Astrocyte (in vitro differentiated cells and primary cell): ENCODE results near the gene TDO2. TPM values are rescaled to one million over a fixed set of nuclear protein-coding genes. Genes with fewer than 3 reads are reported as not detected.
A peak's percentile ranks its signal among the peaks of the same experiment; 100 is the strongest.

Experiments used
- DNase-seq: peaks from one replicate; pipeline ENCODE4 v3.0.0-alpha.2; 2010; ENCODE audit warnings: low read depth
- FAIRE-seq: peaks from 2 replicates; lab custom pipeline; 2011; peaks lifted over from hg19 to GRCh38; lab: Jason Lieb, UNC
- H2AFZ ChIP-seq: 2 replicates; pipeline ENCODE4 v1.6.0; 2012; ENCODE audit warnings: low read depth, low read length, inconsistent platforms
- H3K27ac ChIP-seq: 2 replicates; pipeline ENCODE4 v1.5.1; 2011; ENCODE audit warnings: low read depth, low read length, inconsistent platforms
- H3K27me3 ChIP-seq: 2 replicates; pipeline ENCODE4 v1.6.0; 2011; ENCODE audit warnings: low read length, inconsistent platforms; ENCODE audit not compliant: insufficient read depth
- H3K36me3 ChIP-seq: 2 replicates; pipeline ENCODE4 v1.5.1; 2011; ENCODE audit warnings: low read length, inconsistent platforms; ENCODE audit not compliant: insufficient read depth
- H3K4me1 ChIP-seq: 2 replicates; pipeline ENCODE4 v1.5.1; 2011; ENCODE audit warnings: low read length, inconsistent platforms; ENCODE audit not compliant: insufficient read depth
- H3K4me2 ChIP-seq: 2 replicates; pipeline ENCODE4 v1.6.0; 2012; ENCODE audit warnings: low read length, inconsistent platforms
- H3K4me3 ChIP-seq: 2 replicates; pipeline ENCODE4 v1.5.1; 2011; ENCODE audit warnings: low read depth, mild to moderate bottlenecking, low read length, inconsistent platforms; ENCODE audit not compliant: insufficient read depth
- H3K79me2 ChIP-seq: 2 replicates; pipeline ENCODE4 v1.6.0; 2012; ENCODE audit warnings: mild to moderate bottlenecking, low read length, inconsistent platforms; ENCODE audit not compliant: insufficient read depth
- H3K9ac ChIP-seq: 2 replicates; pipeline ENCODE4 v1.6.0; 2012; ENCODE audit warnings: mild to moderate bottlenecking, low read length, inconsistent platforms
- H3K9me3 ChIP-seq: 2 replicates; pipeline ENCODE4 v1.5.1; 2012; ENCODE audit warnings: low read depth, mild to moderate bottlenecking, low read length, inconsistent platforms; ENCODE audit not compliant: insufficient read depth
- H4K20me1 ChIP-seq: 2 replicates; pipeline ENCODE4 v1.6.0; 2012; ENCODE audit warnings: low read length, inconsistent platforms; ENCODE audit not compliant: insufficient read depth
- H3K27ac Mint-ChIP-seq: one replicate; pipeline ENCODE4 v1.8.0; 2021; ENCODE audit warnings: mild to moderate bottlenecking, mixed read lengths; ENCODE audit not compliant: unreplicated experiment
- H3K27me3 Mint-ChIP-seq: one replicate; pipeline ENCODE4 v1.8.0; 2021; ENCODE audit warnings: low read depth, mixed read lengths; ENCODE audit not compliant: unreplicated experiment
- H3K36me3 Mint-ChIP-seq: one replicate; pipeline ENCODE4 v1.8.0; 2021; ENCODE audit warnings: low read depth, mixed read lengths; ENCODE audit not compliant: unreplicated experiment
- H3K4me1 Mint-ChIP-seq: one replicate; pipeline ENCODE4 v1.8.0; 2021; ENCODE audit warnings: low read depth, mixed read lengths; ENCODE audit not compliant: unreplicated experiment
- H3K4me3 Mint-ChIP-seq: one replicate; pipeline ENCODE4 v1.8.0; 2021; ENCODE audit warnings: mild to moderate bottlenecking, moderate library complexity, mixed read lengths; ENCODE audit not compliant: unreplicated experiment
- H3K9me3 Mint-ChIP-seq: one replicate; pipeline ENCODE4 v1.8.0; 2021; ENCODE audit warnings: mild to moderate bottlenecking, mixed read lengths; ENCODE audit not compliant: unreplicated experiment
- CTCF ChIP-seq: IDR thresholded peaks from 2 replicates; pipeline ENCODE4 v1.5.1; 2011; ENCODE audit warnings: low read depth, mild to moderate bottlenecking, inconsistent platforms, low read length, moderate library complexity; ENCODE audit not compliant: insufficient read depth
- EZH2 ChIP-seq: IDR thresholded peaks from 2 replicates; pipeline ENCODE4 v1.6.1; 2012; ENCODE audit warnings: mild to moderate bottlenecking, low read length, inconsistent platforms; ENCODE audit not compliant: insufficient read depth
- total RNA-seq: library from RNA; stranded (reverse); gene quantifications from 2 replicates; pipeline ENCODE4 v1.2.1, GENCODE V29; 2021

TDO2 gene
- total RNA-seq, 1 donor from 2014 or later, result not detected

DNA sequence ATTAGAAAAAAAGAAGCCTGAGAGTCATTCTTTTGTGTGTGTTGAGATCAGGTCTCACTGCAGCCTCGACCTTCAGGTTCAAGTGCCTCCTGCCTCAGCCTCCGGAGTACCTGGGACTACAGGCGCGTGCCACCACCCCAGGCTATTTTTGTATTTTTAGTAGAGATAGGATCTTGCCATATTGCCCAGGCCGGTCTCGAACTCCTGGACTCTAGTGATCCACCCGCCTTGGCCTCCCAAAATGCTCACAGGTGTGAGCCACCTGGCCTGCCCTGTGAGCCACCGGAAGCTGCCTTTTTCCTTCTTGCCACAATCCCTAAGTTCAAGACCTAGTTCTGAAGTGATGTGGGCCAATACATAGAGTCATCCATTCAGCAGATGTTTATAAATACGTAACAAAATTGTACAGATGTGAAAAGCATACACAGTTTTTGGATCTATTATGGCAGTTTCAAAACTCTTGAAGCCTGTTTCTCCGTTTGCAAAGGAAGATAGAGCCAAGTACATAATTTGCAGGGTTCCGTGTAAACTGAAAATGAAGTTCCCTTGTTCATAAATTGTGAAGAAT is 50.7 kb downstream of the TDO2 start:
- Histone ChIP-seq H3K79me2 (no peaks in the 10 kb centered on the region), H3K4me3 (peak overlapping the region; percentile 78), H3K9me3 (no peaks in the 10 kb centered on the region), H3K27ac (peak overlapping the region; percentile 96), H3K36me3 (no peaks in the 10 kb centered on the region), H3K9ac (peak overlapping the region; percentile 97), H2AFZ (peak overlapping the region; percentile 76), H3K4me2 (peak overlapping the region; percentile 95), H3K4me1 (peaks cover 4% of the 10 kb centered on the region), H3K27me3 (no peaks in the 10 kb centered on the region), H4K20me1 (no peaks in the 10 kb centered on the region)
- peak overlapping the region; percentile 84 for H3K4me3 Mint-ChIP-seq
- TF ChIP-seq CTCF, result no peak
- H3K4me1 Mint-ChIP-seq, result peaks cover 4% of the 10 kb centered on the region
- FAIRE-seq (no peak), DNase-seq (no peak)
- no peaks in the 10 kb centered on the region for H3K9me3 Mint-ChIP-seq
- H3K27me3 Mint-ChIP-seq, result no peaks in the 10 kb centered on the region
- H3K27ac Mint-ChIP-seq, result peak overlapping the region; percentile 79
- no peaks in the 10 kb centered on the region for H3K36me3 Mint-ChIP-seq

GRCh38 chr4:155954939-155955338 is 51.4 kb downstream of the TDO2 start:
- H3K27ac ChIP-seq, result no peak overlapping the region
- Mint-ChIP-seq H3K27ac (no peak overlapping the region), H3K36me3 (no peaks in the 10 kb centered on the region), H3K4me1 (peaks cover 4% of the 10 kb centered on the region), H3K9me3 (no peaks in the 10 kb centered on the region), H3K27me3 (no peaks in the 10 kb centered on the region), H3K4me3 (peak overlapping the region; percentile 84)
- H3K27me3 ChIP-seq, result no peaks in the 10 kb centered on the region
- no peak overlapping the region for H3K4me3 ChIP-seq
- H3K4me2 ChIP-seq, result no peak overlapping the region
- no peaks in the 10 kb centered on the region for H3K79me2 ChIP-seq
- H3K9ac ChIP-seq, result no peak overlapping the region
- no peaks in the 10 kb centered on the region for H4K20me1 ChIP-seq
- no peak overlapping the region for H2AFZ ChIP-seq
- H3K9me3 ChIP-seq, result no peaks in the 10 kb centered on the region
- no peak for TF ChIP-seq CTCF
- TF ChIP-seq EZH2, result no peak
- FAIRE-seq, result peak; percentile 9
- no peak for DNase-seq
- peaks cover 4% of the 10 kb centered on the region for H3K4me1 ChIP-seq
- H3K36me3 ChIP-seq, result no peaks in the 10 kb centered on the region

DNA sequence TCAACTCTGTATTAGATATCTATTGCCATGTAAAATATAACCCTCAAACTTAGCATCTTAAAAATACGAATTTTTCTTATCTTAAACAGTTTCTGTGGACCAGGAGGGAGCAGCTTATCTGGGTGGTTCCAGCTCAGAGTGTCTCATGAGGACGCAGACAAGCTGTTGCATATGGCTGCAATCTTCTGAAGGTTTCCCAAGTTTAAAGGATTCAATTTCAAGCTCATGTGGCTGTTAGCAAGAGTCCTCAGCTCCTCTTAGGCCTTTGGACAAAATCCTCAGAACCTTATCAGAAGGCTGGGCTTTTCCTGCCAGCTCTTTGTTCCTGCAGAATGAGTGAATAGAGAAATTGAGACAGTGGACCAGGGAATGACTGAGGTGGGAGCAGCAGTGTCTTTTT is 53.0 kb downstream of the TDO2 start:
- TF ChIP-seq CTCF (no peak), EZH2 (no peak)
- Histone ChIP-seq H3K4me3 (no peak overlapping the region), H4K20me1 (no peaks in the 10 kb centered on the region), H3K4me2 (no peak overlapping the region), H3K4me1 (peaks cover 4% of the 10 kb centered on the region), H3K27me3 (no peaks in the 10 kb centered on the region), H2AFZ (no peak overlapping the region), H3K9me3 (no peaks in the 10 kb centered on the region), H3K9ac (no peak overlapping the region), H3K27ac (no peak overlapping the region), H3K79me2 (no peaks in the 10 kb centered on the region), H3K36me3 (no peaks in the 10 kb centered on the region)
- FAIRE-seq (no peak), DNase-seq (no peak)
- peaks cover 4% of the 10 kb centered on the region for H3K4me1 Mint-ChIP-seq
- H3K36me3 Mint-ChIP-seq, result no peaks in the 10 kb centered on the region
- H3K9me3 Mint-ChIP-seq, result no peaks in the 10 kb centered on the region
- H3K4me3 Mint-ChIP-seq, result no peak overlapping the region
- H3K27me3 Mint-ChIP-seq, result no peaks in the 10 kb centered on the region
- no peak overlapping the region for H3K27ac Mint-ChIP-seq
